Measurements from ENCODE around the gene LHCGR. TPM values are rescaled to one million over a fixed set of nuclear protein-coding genes. Genes with fewer than 3 reads are reported as not detected.

Gene LHCGR
- total RNA-seq, 1 donor from 2014 or later, result 0.16 TPM

GRCh38 chr2:48724278-48724677 is 31.2 kb downstream of the LHCGR start:
- no peak overlapping the region for H3K27ac ChIP-seq (replicated peaks)
- DNase-seq, result no peak
- H3K4me1 ChIP-seq, result peaks cover 17% of the 10 kb centered on the region

GRCh38 chr2:48723129-48723528 is 32.4 kb downstream of the LHCGR start:
- intact Hi-C loops (cut with micrococcal nuclease), result no loop called here

More at GRCh38 chr2:48724278-48724677, 31.2 kb downstream of the LHCGR start:
- Histone ChIP-seq H3K9me3 (replicated peaks) (no peaks in the 10 kb centered on the region), H3K27me3 (ENCODE audit: low read depth) (no peaks in the 10 kb centered on the region), H3K36me3 (no peaks in the 10 kb centered on the region), H3K4me3 (no peak overlapping the region)
- intact Hi-C loops (cut with micrococcal nuclease), result no loop called here
- no peak for TF ChIP-seq CTCF (IDR thresholded peaks at IDR 0.05; ENCODE audit: borderline replicate concordance)

GRCh38 chr2:48722391-48722790 is 33.1 kb downstream of the LHCGR start:
- H3K9me3 ChIP-seq (replicated peaks), result no peaks in the 10 kb centered on the region
- no peak overlapping the region for H3K27ac ChIP-seq (replicated peaks)
- no peaks in the 10 kb centered on the region for H3K27me3 ChIP-seq (ENCODE audit: low read depth)
- H3K4me1 ChIP-seq, result peaks cover 5% of the 10 kb centered on the region
- H3K4me3 ChIP-seq, result no peak overlapping the region
- no peak for DNase-seq
- no peak for TF ChIP-seq CTCF (IDR thresholded peaks at IDR 0.05; ENCODE audit: borderline replicate concordance)
- no peaks in the 10 kb centered on the region for H3K36me3 ChIP-seq
- intact Hi-C loops (cut with micrococcal nuclease), result no loop called here

More at GRCh38 chr2:48723129-48723528, 32.4 kb downstream of the LHCGR start:
- Histone ChIP-seq H3K27ac (replicated peaks) (no peak overlapping the region), H3K4me3 (no peak overlapping the region), H3K27me3 (ENCODE audit: low read depth) (no peaks in the 10 kb centered on the region), H3K4me1 (peaks cover 6% of the 10 kb centered on the region), H3K9me3 (replicated peaks) (no peaks in the 10 kb centered on the region), H3K36me3 (no peaks in the 10 kb centered on the region)
- DNase-seq, result no peak
- TF ChIP-seq CTCF (IDR thresholded peaks at IDR 0.05; ENCODE audit: borderline replicate concordance), result no peak

GRCh38 chr2:48721158-48721557 is 34.4 kb downstream of the LHCGR start:
- TF ChIP-seq CTCF (IDR thresholded peaks at IDR 0.05; ENCODE audit: borderline replicate concordance), result no peak
- DNase-seq, result no peak
- Histone ChIP-seq H3K36me3 (no peaks in the 10 kb centered on the region), H3K4me1 (peaks cover 5% of the 10 kb centered on the region), H3K27me3 (ENCODE audit: low read depth) (no peaks in the 10 kb centered on the region), H3K27ac (replicated peaks) (no peak overlapping the region), H3K4me3 (no peak overlapping the region), H3K9me3 (replicated peaks) (no peaks in the 10 kb centered on the region)
- intact Hi-C loops (cut with micrococcal nuclease), result no loop called here

GRCh38 chr2:48719480-48720177 is 35.9 kb downstream of the LHCGR start:
- H3K4me3 ChIP-seq, result no peak overlapping the region
- H3K9me3 ChIP-seq (replicated peaks), result no peaks in the 10 kb centered on the region
- no peak overlapping the region for H3K27ac ChIP-seq (replicated peaks)
- H3K27me3 ChIP-seq (ENCODE audit: low read depth), result no peaks in the 10 kb centered on the region
- DNase-seq, result no peak
- intact Hi-C loops (cut with micrococcal nuclease), result no loop called here
- H3K36me3 ChIP-seq, result no peaks in the 10 kb centered on the region
- H3K4me1 ChIP-seq, result peaks cover 10% of the 10 kb centered on the region
- TF ChIP-seq CTCF (IDR thresholded peaks at IDR 0.05; ENCODE audit: borderline replicate concordance), result no peak
